Measurements from ENCODE around the gene LRRK1.

The LRRK1 gene

DNA sequence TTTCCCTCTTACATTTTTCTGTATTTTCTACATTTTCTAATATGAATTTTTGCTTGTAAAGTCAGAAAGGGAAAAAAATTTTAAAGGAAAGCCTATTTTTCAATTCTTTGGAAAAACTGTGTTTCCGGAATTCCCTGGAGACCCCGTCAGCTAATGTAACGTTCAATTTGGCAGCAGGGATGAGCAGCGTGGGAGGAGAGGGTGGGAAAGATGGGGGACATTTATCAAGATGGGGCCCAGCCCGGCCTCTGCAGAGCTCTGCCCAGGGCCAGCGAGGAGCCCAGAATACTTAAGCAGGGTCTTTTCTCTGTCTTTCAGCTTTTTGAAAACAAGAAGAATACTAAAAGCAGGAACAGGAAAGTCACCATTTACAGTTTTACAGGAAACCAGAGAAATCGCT, 129.0 kb downstream of the LRRK1 start:
- H3K4me3 ChIP-seq (ENCODE audit: low read depth, low read length): no peak overlapping the region
- no peak for DNase-seq (ENCODE audit: low read depth)
- TF ChIP-seq, protein P1, sequence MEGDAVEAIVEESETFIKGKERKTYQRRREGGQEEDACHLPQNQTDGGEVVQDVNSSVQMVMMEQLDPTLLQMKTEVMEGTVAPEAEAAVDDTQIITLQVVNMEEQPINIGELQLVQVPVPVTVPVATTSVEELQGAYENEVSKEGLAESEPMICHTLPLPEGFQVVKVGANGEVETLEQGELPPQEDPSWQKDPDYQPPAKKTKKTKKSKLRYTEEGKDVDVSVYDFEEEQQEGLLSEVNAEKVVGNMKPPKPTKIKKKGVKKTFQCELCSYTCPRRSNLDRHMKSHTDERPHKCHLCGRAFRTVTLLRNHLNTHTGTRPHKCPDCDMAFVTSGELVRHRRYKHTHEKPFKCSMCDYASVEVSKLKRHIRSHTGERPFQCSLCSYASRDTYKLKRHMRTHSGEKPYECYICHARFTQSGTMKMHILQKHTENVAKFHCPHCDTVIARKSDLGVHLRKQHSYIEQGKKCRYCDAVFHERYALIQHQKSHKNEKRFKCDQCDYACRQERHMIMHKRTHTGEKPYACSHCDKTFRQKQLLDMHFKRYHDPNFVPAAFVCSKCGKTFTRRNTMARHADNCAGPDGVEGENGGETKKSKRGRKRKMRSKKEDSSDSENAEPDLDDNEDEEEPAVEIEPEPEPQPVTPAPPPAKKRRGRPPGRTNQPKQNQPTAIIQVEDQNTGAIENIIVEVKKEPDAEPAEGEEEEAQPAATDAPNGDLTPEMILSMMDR (conservative IDR thresholded peaks at IDR 0.05; ENCODE audit: low read depth, low read length): no peak

DNA sequence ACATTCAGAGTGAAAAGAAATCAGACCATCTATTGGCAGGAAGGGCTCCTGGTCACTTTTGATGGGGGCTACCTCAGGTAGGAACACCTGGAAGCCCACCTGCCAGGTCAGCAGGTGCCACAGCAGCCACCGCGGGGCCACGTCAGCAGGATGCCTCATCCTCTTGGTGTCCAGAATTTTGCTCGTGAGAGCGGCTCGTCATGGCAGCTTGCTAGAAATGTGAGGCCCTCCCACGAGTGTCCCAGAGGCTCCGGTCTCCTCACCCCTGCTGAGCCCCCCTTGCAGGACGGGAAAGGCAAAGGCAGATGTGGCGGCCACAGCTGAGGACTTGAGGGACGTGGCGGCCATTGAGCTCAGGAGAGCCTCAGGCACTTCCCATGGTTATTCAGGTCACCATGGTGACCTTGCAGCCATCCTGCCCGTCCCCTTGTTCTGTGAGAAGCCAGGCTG, 129.4 kb downstream of the LRRK1 start:
- no peak overlapping the region for H3K4me3 ChIP-seq (ENCODE audit: low read depth, low read length)
- DNase-seq (ENCODE audit: low read depth): no peak
- TF ChIP-seq, protein P1 (conservative IDR thresholded peaks at IDR 0.05; ENCODE audit: low read depth, low read length): no peak

DNA sequence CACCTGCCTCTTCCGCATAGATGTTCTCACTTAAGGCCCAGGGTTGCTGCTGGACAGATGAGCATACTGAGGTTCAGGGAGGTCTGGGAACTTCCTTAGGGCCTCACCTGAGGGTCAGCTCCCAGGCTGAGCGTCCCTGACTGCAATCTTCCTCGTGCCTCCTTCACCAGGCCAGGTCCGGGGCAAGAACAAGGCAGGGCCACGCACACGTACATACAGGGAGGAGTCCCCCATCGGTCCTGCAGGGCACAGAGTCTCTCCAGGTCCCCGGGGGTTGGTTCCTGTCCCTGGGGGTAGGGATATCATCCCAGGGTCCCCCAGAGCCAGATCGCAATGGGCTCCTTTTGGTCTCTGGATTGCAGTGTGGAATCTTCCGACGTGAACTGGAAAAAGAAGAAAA, 130.1 kb downstream of the LRRK1 start:
- H3K4me3 ChIP-seq (ENCODE audit: low read depth, low read length): no peak overlapping the region
- no peak for DNase-seq (ENCODE audit: low read depth)
- TF ChIP-seq, protein P1 (conservative IDR thresholded peaks at IDR 0.05; ENCODE audit: low read depth, low read length): no peak

DNA sequence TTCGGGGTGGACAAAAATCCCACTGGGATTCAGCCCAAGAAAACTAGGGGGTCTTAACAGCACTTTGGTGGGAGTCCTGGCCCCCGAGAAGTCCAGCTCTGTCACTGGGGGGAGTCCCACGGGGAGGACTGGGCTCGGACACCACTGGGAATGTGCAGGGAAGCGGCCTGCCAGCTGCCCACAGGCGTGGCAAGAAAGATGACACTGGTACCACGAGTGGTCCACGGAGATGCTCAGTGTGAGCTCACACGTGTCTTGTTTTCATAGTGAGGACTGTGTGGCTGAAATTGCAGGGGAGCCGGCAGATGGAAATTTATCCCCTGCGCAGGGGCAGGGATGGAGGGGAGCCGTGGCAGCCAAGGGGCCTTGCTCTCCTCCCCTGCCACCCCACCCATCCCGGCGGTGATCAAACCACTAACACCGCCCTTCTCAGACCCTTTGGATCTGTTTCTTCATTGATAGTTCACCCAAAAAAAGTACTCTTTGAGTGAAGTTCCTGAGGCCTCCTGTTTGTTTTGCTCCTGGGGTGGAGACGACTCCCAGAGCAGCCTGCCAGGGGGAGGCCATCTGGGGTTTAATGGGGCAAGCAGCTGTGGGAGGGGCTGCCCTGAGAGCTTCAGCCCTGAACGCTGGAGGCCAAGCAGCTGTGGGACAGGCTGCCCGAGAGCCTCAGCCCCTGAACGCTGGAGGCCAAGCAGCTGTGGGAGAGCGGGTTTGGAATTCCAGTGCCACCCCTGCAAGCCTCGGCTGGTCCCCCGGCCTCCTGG, 130.9 kb downstream of the LRRK1 start:
- TF ChIP-seq, protein P1 (conservative IDR thresholded peaks at IDR 0.05; ENCODE audit: low read depth, low read length): no peak
- DNase-seq (ENCODE audit: low read depth): no peak

DNA sequence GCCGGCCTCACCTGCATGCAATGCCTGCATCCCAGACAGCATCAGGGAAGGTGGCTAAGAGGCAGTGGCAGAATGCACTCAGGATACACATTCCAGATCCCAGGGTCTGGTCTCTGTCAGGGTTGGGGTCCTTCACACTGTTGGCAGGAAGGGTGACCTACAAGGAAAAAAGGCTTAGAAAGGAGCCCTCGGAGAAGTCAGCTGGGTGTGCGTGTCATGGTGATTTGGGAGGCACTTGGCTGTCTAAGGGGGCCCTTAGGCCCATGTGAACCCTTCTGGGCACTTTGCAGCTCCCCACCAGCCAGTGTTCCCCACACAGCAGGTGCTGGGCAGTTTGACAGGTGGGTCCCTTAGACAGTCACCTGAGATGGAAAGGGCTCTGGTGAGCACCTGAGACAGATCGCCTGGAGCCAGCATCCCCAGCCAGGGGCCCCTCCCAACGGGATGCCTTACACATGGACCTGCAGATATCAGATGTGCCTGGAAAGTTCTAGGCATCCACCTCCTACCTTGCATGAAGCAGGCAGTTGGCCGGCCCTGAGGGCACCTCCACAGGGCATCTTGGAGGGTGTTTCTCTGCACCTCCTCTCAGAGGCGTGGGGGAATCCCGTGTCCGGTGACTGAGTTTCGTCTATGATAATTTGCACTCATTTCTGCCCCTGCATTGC, 131.6 kb downstream of the LRRK1 start:
- DNase-seq (ENCODE audit: low read depth): no peak
- TF ChIP-seq, protein P1 (conservative IDR thresholded peaks at IDR 0.05; ENCODE audit: low read depth, low read length): no peak
- H3K4me3 ChIP-seq (ENCODE audit: low read depth, low read length): no peak overlapping the region

More for the DNA sequence above, 130.9 kb downstream of the LRRK1 start:
- H3K4me3 ChIP-seq (ENCODE audit: low read depth, low read length): no peak overlapping the region

DNA sequence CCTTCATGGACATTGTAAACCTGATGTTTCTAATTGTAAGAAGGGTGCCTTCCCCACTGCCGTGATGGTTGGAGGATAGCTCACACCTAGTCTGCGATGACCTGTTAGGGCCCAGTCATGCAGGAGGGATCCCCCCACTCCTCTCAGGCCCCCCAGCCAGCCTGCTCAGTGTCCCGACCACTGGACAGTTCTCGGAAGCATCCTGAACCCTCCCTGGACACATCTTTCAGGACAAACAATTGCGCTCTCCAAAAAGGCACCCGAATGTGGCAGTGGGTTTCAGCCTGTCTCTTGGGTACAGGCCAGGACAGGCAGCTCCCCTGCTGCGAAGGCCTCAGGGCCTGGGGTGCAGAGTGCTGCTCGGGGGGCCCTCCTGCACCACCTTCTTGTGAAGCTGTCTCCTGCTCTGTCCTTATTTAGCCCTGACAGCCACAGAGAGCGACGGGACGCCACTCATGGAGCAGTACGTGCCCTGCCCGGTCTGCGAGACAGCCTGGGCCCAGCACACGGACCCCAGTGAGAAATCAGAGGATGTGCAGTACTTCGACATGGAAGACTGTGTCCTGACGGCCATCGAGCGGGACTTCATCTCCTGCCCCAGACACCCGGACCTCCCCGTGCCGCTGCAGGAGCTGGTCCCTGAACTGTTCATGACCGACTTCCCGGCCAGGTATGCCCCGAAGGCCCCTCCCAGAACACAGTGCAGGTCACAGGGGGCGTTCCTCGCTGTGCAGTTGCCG, 132.3 kb downstream of the LRRK1 start:
- TF ChIP-seq, protein P1 (conservative IDR thresholded peaks at IDR 0.05; ENCODE audit: low read depth, low read length): no peak
- no peak for DNase-seq (ENCODE audit: low read depth)
- no peak overlapping the region for H3K4me3 ChIP-seq (ENCODE audit: low read depth, low read length)
